Neuronal stem cell (in vitro differentiated cells): ENCODE data around the gene SLC9A9.

ENCODE experiments used
- DNase-seq: peaks from one replicate; pipeline ENCODE4 v3.0.0-alpha.2; 2013; ENCODE audit warnings: low spot score
- H2AFZ ChIP-seq: one replicate; pipeline ENCODE4 v1.6.1; 2013; ENCODE audit warnings: mild to moderate bottlenecking, low read length, inconsistent platforms
- H2AK5ac ChIP-seq: 2 replicates; pipeline ENCODE4 v1.6.1; 2013; ENCODE audit warnings: low read depth, mild to moderate bottlenecking, inconsistent platforms, low read length, moderate library complexity, mixed read lengths
- H2BK120ac ChIP-seq: 2 replicates; pipeline ENCODE4 v1.6.1; 2013; ENCODE audit warnings: low read depth, mild to moderate bottlenecking, inconsistent platforms, low read length, moderate library complexity, mixed read lengths
- H2BK12ac ChIP-seq: one replicate; pipeline ENCODE4 v1.6.1; 2013; ENCODE audit warnings: low read length, inconsistent platforms
- H2BK15ac ChIP-seq: 2 replicates; pipeline ENCODE4 v1.6.1; 2013; ENCODE audit warnings: mild to moderate bottlenecking, low read length, inconsistent platforms, mixed read lengths
- H2BK5ac ChIP-seq: one replicate; pipeline ENCODE4 v1.6.1; 2013; ENCODE audit warnings: inconsistent platforms, mild to moderate bottlenecking, low read length, moderate library complexity
- H3K14ac ChIP-seq: one replicate; pipeline ENCODE4 v1.6.1; 2013; ENCODE audit warnings: low read length, inconsistent platforms
- H3K18ac ChIP-seq: 2 replicates; pipeline ENCODE4 v1.6.1; 2013; ENCODE audit warnings: low read length, inconsistent platforms
- H3K23ac ChIP-seq: 2 replicates; pipeline ENCODE4 v1.6.1; 2013; ENCODE audit warnings: low read depth, mild to moderate bottlenecking, mixed read lengths, low read length, inconsistent platforms; ENCODE audit not compliant: poor library complexity
- H3K27ac ChIP-seq: replicated peaks from 3 replicates; pipeline ENCODE4 v1.5.1; 2013; ENCODE audit warnings: low read length, inconsistent platforms
- H3K27me3 ChIP-seq, 3 experiments: 2 replicates each; pipeline ENCODE4 v1.6.1; 2013; ENCODE audit warnings: low read length in 3 of 3, mild to moderate bottlenecking in 2 of 3, inconsistent platforms in 1 of 3, low read depth in 1 of 3, mixed read lengths in 1 of 3, moderate library complexity in 1 of 3; ENCODE audit not compliant: control insufficient read depth in 3 of 3, insufficient read depth in 3 of 3
- H3K36me3 ChIP-seq, 2 donors: replicated peaks in 1 of 2; 2 replicates each; pipeline ENCODE4 v1.6.1; 2013; ENCODE audit warnings: low read length in 2 of 2; ENCODE audit not compliant: control insufficient read depth in 2 of 2, insufficient read depth in 2 of 2
- H3K4ac ChIP-seq: 2 replicates; pipeline ENCODE4 v1.6.1; 2013; ENCODE audit warnings: inconsistent platforms, mild to moderate bottlenecking, low read length, moderate library complexity
- H3K4me1 ChIP-seq, 2 donors: 1 replicate in 1 of 2; 2 replicates in 1 of 2; pipeline ENCODE4 v1.6.1; 2013; ENCODE audit warnings: low read length in 2 of 2, low read depth in 1 of 2; ENCODE audit not compliant: control insufficient read depth in 2 of 2, insufficient read depth in 1 of 2
- H3K4me2 ChIP-seq: one replicate; pipeline ENCODE4 v1.6.1; 2013; ENCODE audit warnings: mild to moderate bottlenecking, low read length, inconsistent platforms; ENCODE audit not compliant: insufficient read depth, poor library complexity, severe bottlenecking
- H3K4me3 ChIP-seq, 2 donors: 2 replicates each; pipeline ENCODE4 v1.5.1; 2013; ENCODE audit warnings: low read length in 2 of 2, mild to moderate bottlenecking in 2 of 2, inconsistent platforms in 1 of 2, moderate library complexity in 1 of 2
- H3K79me1 ChIP-seq: one replicate; pipeline ENCODE4 v1.6.1; 2013; ENCODE audit warnings: low read depth, mild to moderate bottlenecking, inconsistent platforms, low read length, moderate library complexity
- H3K9ac ChIP-seq: one replicate; pipeline ENCODE4 v1.6.1; 2013; ENCODE audit warnings: mild to moderate bottlenecking, low read depth, low read length, inconsistent platforms; ENCODE audit not compliant: poor library complexity
- H3K9me3 ChIP-seq, 2 donors: replicated peaks in 1 of 2; 2 replicates each; pipeline versions ENCODE3 to v1.6.1; 2013; ENCODE audit warnings: low read length in 2 of 2, mild to moderate bottlenecking in 2 of 2, inconsistent platforms in 1 of 2, low read depth in 1 of 2, mixed read lengths in 1 of 2, moderate library complexity in 1 of 2; ENCODE audit not compliant: control insufficient read depth in 2 of 2, insufficient read depth in 1 of 2
- H4K8ac ChIP-seq: one replicate; pipeline ENCODE4 v1.6.1; 2013; ENCODE audit warnings: low read depth, mild to moderate bottlenecking, inconsistent platforms, low read length, moderate library complexity
- H4K91ac ChIP-seq: one replicate; pipeline ENCODE4 v1.6.1; 2013; ENCODE audit warnings: low read length, low read depth, mild to moderate bottlenecking, inconsistent platforms; ENCODE audit not compliant: poor library complexity
- WGBS, 2 donors: extraction: QIAGEN DNeasy Blood & Tissue Kit; methylation state at CpG; one replicate each; pipeline ENCODE4 v1.1.7; 2013; ENCODE audit warnings: missing lambda C conversion rate in 2 of 2, mixed read lengths in 1 of 2; ENCODE audit not compliant: insufficient read length in 2 of 2, insufficient replicate concordance in 1 of 2; ENCODE audit errors: extremely low coverage in 2 of 2; 5-methylcytosine and 5-hydroxymethylcytosine counted together

The SLC9A9 gene

DNA sequence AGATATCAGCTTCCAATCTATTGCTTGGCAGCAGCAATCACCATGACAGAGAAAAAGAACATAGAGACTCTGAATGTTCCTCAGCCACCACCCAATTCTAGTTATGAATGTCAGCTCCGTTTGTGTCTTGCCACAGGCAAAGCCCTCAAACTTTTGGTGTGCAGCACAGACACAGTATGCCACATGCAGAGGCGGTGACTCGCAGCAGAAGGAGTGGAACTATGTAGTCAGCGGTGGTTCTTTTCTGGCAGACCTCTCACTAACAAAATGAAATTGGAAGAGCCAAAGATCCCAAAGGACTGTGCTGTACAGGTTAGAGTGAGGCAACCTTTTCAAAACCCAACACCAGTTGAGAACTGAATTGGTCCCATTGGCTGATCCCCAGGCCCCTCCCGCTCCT is 220.9 kb downstream of the SLC9A9 start:
- Histone ChIP-seq H3K9me3 (no peaks in the 10 kb centered on the region), H3K14ac (no peak overlapping the region), H2BK12ac (no peak overlapping the region), H2BK120ac (no peak overlapping the region), H3K4me3 (no peak overlapping the region), H3K4ac (no peak overlapping the region), H2AFZ (no peak overlapping the region), H2AK5ac (no peak overlapping the region), H4K8ac (no peak overlapping the region), H2BK15ac (no peak overlapping the region), H3K4me1 (no peaks in the 10 kb centered on the region), H3K27ac (no peak overlapping the region), H3K79me1 (no peaks in the 10 kb centered on the region), H3K36me3 (no peaks in the 10 kb centered on the region), H4K91ac (no peak overlapping the region), H3K23ac (no peak overlapping the region), H2BK5ac (no peak overlapping the region), H3K27me3 (no peaks in the 10 kb centered on the region), H3K18ac (no peak overlapping the region), H3K9ac (no peak overlapping the region), H3K4me2 (no peak overlapping the region)
- no CpG with 5 or more reads among the region's 5 CpGs for WGBS, 2 donors
- no peak for DNase-seq

DNA sequence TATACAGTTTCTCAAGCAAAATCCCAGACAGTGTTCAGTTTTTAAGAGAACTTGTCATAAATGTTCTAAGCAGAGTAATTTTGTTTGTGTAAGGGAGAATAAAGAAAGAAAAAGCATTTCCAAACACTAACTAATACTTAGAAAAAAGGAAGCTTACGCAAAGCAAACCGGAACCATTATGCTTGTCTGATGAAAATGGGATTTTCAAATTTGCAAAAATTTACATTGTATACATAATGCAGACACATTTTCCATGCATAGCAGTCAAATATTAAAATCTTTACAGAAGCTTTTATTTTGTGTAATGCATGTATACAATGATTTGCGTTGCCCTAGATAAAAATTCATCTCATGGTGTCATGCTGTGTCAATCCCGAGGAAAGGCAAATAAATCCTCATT is 229.0 kb downstream of the SLC9A9 start:
- Histone ChIP-seq H3K9me3 (peaks cover 0 to 4% of the 10 kb centered on the region in 2 donors), H3K79me1 (no peaks in the 10 kb centered on the region), H3K9ac (no peak overlapping the region), H3K27me3 (no peaks in the 10 kb centered on the region), H2BK120ac (no peak overlapping the region), H4K91ac (no peak overlapping the region), H3K27ac (no peak overlapping the region), H3K14ac (no peak overlapping the region), H2BK15ac (no peak overlapping the region), H3K18ac (no peak overlapping the region), H3K23ac (no peak overlapping the region), H4K8ac (no peak overlapping the region), H3K36me3 (no peaks in the 10 kb centered on the region), H2BK12ac (no peak overlapping the region), H3K4me1 (no peaks in the 10 kb centered on the region), H3K4me2 (no peak overlapping the region), H2BK5ac (no peak overlapping the region), H3K4ac (no peak overlapping the region), H2AK5ac (no peak overlapping the region), H3K4me3 (no peak overlapping the region), H2AFZ (no peak overlapping the region)
- no CpG with 5 or more reads among the region's 4 CpGs for WGBS, 2 donors
- DNase-seq, result no peak

- no peak overlapping the region for H2BK12ac ChIP-seq
- H2BK120ac ChIP-seq, result no peak overlapping the region
- H3K36me3 ChIP-seq, result no peaks in the 10 kb centered on the region
- no peak overlapping the region for H2AK5ac ChIP-seq
- DNase-seq, result no peak
- H3K4ac ChIP-seq, result no peak overlapping the region
- no peak overlapping the region for H4K91ac ChIP-seq
- no peak overlapping the region for H3K9ac ChIP-seq
- H3K23ac ChIP-seq, result no peak overlapping the region
- H3K18ac ChIP-seq, result no peak overlapping the region
- H4K8ac ChIP-seq, result no peak overlapping the region
- no peak overlapping the region for H3K14ac ChIP-seq
- no peak overlapping the region for H3K27ac ChIP-seq
- no peaks in the 10 kb centered on the region for H3K27me3 ChIP-seq
- no peak overlapping the region for H3K4me3 ChIP-seq
- H3K79me1 ChIP-seq, result no peaks in the 10 kb centered on the region
- no peaks in the 10 kb centered on the region for H3K4me1 ChIP-seq
- WGBS, 2 donors, result no CpG with 5 or more reads among the region's 2 CpGs
- H2BK5ac ChIP-seq, result no peak overlapping the region
- no peak overlapping the region for H2AFZ ChIP-seq
- peaks cover 0 to 4% of the 10 kb centered on the region in 2 donors for H3K9me3 ChIP-seq
- H2BK15ac ChIP-seq, result no peak overlapping the region
- H3K4me2 ChIP-seq, result no peak overlapping the region
Observed at GRCh38 chr3:143617050-143617449, 231.2 kb downstream of the SLC9A9 start.

GRCh38 chr3:143613226-143613625 is 235.0 kb downstream of the SLC9A9 start:
- H3K9ac ChIP-seq, result no peak overlapping the region
- H2BK120ac ChIP-seq, result no peak overlapping the region
- H2BK5ac ChIP-seq, result no peak overlapping the region
- no peaks in the 10 kb centered on the region for H3K4me1 ChIP-seq
- no peak overlapping the region for H4K8ac ChIP-seq
- no peak overlapping the region for H4K91ac ChIP-seq
- no peak overlapping the region for H2BK15ac ChIP-seq
- H2AFZ ChIP-seq, result no peak overlapping the region
- H3K14ac ChIP-seq, result no peak overlapping the region
- H2BK12ac ChIP-seq, result no peak overlapping the region
- no peak overlapping the region for H2AK5ac ChIP-seq
- no peak overlapping the region for H3K23ac ChIP-seq
- no peaks in the 10 kb centered on the region for H3K79me1 ChIP-seq
- H3K4me2 ChIP-seq, result no peak overlapping the region
- no peaks in the 10 kb centered on the region for H3K9me3 ChIP-seq
- H3K18ac ChIP-seq, result no peak overlapping the region
- DNase-seq, result no peak
- H3K36me3 ChIP-seq, result no peaks in the 10 kb centered on the region
- H3K27ac ChIP-seq, result no peak overlapping the region
- no peaks in the 10 kb centered on the region for H3K27me3 ChIP-seq
- H3K4me3 ChIP-seq, result no peak overlapping the region
- H3K4ac ChIP-seq, result no peak overlapping the region
